ENCODE data around the gene RTL3. TPM values are rescaled to one million over a fixed set of nuclear protein-coding genes. Genes with fewer than 3 reads are reported as not detected.
"Not testable (repeated sequence)": the region's sequence is repeated elsewhere in the genome, so short reads cannot be mapped to it uniquely, and the experiment has no call there.

Gene RTL3
- total RNA-seq, 4 donors from 2014 or later, result 3.2 to 10.0 (median 6.8) TPM

DNA sequence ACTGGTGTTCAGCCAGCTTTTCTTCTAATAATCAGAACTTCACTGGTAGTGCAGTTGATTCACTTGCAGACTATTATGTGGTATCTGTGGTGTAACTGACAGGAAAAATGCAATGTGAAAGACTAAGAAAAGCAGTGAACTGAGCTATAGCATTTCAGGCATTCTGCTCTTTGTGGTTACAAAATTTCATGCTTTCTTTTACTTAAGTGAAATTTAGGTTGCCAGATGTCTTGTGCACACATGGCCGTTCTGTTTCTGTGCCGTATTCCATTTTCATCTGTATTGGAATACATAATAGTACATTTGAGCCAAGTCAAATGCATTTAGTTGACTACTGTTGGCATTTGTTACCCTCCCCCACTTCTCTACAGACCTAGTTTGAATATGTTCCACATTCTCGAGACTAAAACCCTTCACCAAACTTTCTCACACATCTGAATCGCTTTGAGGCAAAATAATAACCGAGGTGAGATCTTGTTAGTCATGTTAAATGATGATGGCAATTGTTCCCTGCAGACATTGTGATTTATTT lies 8.2 kb downstream of the RTL3 start:
- Histone ChIP-seq H3K27me3 (no peaks in the 10 kb centered on the region), H3K9me3 (no peaks in the 10 kb centered on the region), H3K27ac (peak overlapping the region in 2 of 4 donors; percentile 7 to 14), H3K4me1 (peaks cover 0 to 13% (median 0%) of the 10 kb centered on the region in 3 donors), H3K4me3 (no peak overlapping the region), H3K36me3 (no peaks in the 10 kb centered on the region)
- no peak for ATAC-seq
- TF ChIP-seq POLR2AphosphoS5 (IDR thresholded peaks at IDR 0.05), result no peak
- TF ChIP-seq, protein P1, sequence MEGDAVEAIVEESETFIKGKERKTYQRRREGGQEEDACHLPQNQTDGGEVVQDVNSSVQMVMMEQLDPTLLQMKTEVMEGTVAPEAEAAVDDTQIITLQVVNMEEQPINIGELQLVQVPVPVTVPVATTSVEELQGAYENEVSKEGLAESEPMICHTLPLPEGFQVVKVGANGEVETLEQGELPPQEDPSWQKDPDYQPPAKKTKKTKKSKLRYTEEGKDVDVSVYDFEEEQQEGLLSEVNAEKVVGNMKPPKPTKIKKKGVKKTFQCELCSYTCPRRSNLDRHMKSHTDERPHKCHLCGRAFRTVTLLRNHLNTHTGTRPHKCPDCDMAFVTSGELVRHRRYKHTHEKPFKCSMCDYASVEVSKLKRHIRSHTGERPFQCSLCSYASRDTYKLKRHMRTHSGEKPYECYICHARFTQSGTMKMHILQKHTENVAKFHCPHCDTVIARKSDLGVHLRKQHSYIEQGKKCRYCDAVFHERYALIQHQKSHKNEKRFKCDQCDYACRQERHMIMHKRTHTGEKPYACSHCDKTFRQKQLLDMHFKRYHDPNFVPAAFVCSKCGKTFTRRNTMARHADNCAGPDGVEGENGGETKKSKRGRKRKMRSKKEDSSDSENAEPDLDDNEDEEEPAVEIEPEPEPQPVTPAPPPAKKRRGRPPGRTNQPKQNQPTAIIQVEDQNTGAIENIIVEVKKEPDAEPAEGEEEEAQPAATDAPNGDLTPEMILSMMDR (IDR thresholded peaks at IDR 0.05), result no peak
- no peak for TF ChIP-seq POLR2A (IDR thresholded peaks at IDR 0.05)
- 35 to 47% methylated on average over 5 of the region's 5 CpGs for WGBS, 2 donors (ENCODE audit: low coverage in 1 of 2)

DNA sequence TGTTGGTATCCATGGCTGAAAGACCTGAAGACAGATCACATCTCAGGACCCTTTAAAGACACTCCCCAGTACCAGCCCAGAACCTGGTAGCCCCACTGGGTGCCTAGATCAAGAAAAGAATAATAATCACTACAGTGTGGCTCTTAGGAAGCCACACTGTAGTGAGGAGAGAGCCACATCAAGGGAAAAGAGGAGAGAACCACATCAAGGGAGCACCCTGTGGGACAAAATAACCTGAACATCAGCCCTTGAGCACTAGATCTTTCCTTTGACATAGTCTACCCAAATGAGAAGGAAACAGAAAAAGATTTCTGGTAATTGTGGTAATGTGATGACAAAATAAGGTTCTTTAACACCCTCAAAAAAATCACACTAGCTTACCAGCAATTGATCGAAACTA lies 15.3 kb downstream of the RTL3 start:
- 100% methylated on average over 1 of the region's 1 CpG; no CpG with 5 or more reads in 1 of the 2 donors for WGBS, 2 donors (ENCODE audit: low coverage in 1 of 2)

DNA sequence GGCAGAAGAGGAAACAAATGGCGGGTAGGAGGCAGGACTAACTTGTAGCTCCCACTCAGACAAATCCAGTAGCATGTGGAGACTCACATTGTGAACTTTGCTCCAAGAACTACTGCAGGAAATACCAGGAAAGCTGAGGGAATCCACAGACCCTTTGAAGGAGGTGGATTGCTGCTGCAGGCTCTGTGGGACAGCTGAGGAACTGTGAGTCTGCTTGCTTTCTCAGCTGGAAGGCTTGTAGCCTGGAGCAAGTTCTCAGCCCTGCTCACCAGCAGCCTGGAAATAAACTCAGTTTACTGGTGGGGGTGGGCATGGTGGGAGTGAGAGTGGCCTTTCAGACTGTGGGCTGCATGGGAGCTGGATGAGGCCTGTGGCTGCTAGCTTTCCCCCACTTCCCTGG lies 16.0 kb downstream of the RTL3 start:
- H3K4me3 ChIP-seq, result no peak overlapping the region
- no peak for ATAC-seq
- WGBS, 2 donors (ENCODE audit: low coverage in 1 of 2), result 71 to 85% methylated on average over 1 of the region's 1 CpG
- H3K27me3 ChIP-seq, result no peaks in the 10 kb centered on the region
- H3K9me3 ChIP-seq, result no peaks in the 10 kb centered on the region
- no peaks in the 10 kb centered on the region for H3K36me3 ChIP-seq
- no peaks in the 10 kb centered on the region for H3K4me1 ChIP-seq
- TF ChIP-seq, protein P1 (IDR thresholded peaks at IDR 0.05), result no peak
- TF ChIP-seq POLR2AphosphoS5 (IDR thresholded peaks at IDR 0.05) (no peak), POLR2A (IDR thresholded peaks at IDR 0.05) (no peak), EP300 (IDR thresholded peaks at IDR 0.05) (no peak)
- H3K27ac ChIP-seq, result no peak overlapping the region

More for the DNA sequence above, 15.3 kb downstream of the RTL3 start:
- Histone ChIP-seq H3K27me3 (no peaks in the 10 kb centered on the region), H3K4me3 (no peak overlapping the region), H3K27ac (no peak overlapping the region), H3K36me3 (no peaks in the 10 kb centered on the region), H3K4me1 (no peaks in the 10 kb centered on the region), H3K9me3 (no peaks in the 10 kb centered on the region)
- ATAC-seq, result no peak
- TF ChIP-seq POLR2A (IDR thresholded peaks at IDR 0.05), result no peak
- TF ChIP-seq EP300 (IDR thresholded peaks at IDR 0.05), result no peak
- TF ChIP-seq, protein P1 (IDR thresholded peaks at IDR 0.05), result no peak

DNA sequence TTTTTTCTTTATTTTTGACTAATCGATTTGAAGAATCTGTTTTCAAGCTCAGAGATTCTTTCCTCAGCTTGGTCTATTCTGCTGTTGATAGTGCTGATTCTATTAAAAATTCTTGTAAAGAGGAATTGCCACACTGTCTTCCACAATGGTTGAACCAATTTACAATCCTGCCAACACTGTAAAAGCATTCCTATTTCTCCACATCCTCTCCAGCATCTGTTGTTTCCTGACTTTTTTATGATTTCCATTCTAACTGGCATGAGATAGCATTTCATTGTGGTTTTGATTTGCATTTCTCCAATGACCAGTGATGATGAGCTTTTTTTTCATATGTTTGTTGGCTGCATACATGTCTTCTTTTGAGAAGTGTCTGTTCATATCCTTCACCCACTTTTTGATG lies 23.0 kb downstream of the RTL3 start:
- ATAC-seq, H3K36me3 ChIP-seq, H3K9me3 ChIP-seq, H3K27ac ChIP-seq, H3K27me3 ChIP-seq, H3K4me3 ChIP-seq, H3K4me1 ChIP-seq: not testable (repeated sequence)
- 71 to 86% methylated on average over 1 of the region's 1 CpG for WGBS, 2 donors (ENCODE audit: low coverage in 1 of 2)

DNA sequence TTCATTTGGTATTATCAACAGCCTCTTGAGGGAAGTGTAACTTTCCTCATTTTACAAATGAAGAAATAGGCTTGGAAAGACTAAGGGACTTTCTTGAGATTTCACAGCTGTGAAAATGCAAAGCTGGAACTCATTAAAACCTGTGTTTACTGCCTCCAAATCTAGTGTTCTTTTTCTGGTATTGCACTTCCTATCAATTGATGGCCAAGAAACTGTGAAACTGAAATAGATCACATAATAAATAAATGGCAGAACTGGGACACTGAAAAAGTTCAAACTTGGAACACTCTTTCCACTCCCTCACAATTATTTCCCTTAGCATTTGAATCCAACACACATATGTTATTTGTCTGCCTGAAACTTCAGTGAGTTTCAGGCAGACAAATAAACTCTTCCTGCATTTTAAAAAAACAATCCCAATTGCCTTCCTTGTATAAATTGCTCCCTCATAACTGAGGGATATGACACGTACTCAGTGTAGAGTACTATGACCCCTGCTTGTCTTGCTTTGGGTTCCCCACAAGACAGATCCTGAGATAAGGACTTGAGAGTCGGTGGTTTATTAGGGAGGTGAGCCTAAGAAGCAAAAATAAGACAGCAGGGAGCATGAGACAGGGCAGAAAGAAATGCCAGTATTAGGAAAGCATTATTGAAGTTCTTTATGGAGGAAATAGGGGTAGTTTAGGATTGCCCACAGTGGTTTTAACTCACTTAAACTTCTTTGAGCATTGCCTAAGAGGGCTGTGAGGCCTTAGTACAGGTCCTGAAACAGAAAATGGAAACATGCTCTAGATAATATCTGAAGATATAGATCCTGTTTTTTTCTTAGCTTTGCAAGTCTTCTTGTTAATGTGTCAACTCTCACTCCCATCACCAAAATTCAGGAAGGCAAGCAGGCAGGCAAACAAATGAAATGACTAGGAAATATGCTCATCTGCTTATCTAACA lies 33.9 kb downstream of the RTL3 start:
- Histone ChIP-seq H3K36me3 (no peaks in the 10 kb centered on the region), H3K27ac (peak overlapping the region in 1 of 4 donors; percentile 7), H3K4me3 (no peak overlapping the region), H3K9me3 (no peaks in the 10 kb centered on the region), H3K4me1 (no peaks in the 10 kb centered on the region), H3K27me3 (no peaks in the 10 kb centered on the region)
- ATAC-seq, result peak; percentile 77
- 0% methylated on average over 1 of the region's 2 CpGs; no CpG with 5 or more reads in 1 of the 2 donors for WGBS, 2 donors (ENCODE audit: low coverage in 1 of 2)
- TF ChIP-seq, protein P1 (IDR thresholded peaks at IDR 0.05), result no peak
- TF ChIP-seq POLR2AphosphoS5 (IDR thresholded peaks at IDR 0.05), result peak; percentile 31

Measured in gastroesophageal sphincter (tissue), 4 donors.